ENCODE measurements around the gene PMIS2.

PMIS2 gene

GRCh38 chr19:35585848-35586247 is at the start of gene PMIS2:
PMIS2 (plus strand) TSS chr19:35586173; CDS start chr19:35586260, 87 bp downstream.
- no peak for DNase-seq

GRCh38 chr19:35539314-35539713 is 46.7 kb upstream of the PMIS2 start:
- DNase-seq, result no peak

DNA sequence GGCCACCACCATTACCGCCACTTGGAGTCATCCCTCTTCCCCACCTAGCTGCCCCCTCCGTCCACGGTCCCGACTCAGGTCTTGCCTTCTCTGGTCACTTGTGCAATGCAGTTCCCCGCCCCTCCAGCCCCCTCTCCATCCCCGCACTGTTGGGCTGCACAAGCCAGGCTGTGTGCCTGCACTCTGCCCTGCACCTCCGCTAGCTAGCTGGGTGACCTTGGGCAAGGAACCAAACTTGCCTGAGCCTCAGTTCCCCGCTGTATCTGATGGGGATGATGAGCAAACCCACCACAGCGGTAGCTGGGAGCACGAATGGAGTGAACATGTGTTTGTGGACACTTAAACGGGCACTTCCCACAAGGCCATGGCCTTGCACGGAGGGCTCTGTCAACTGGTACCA is 46.1 kb upstream of the PMIS2 start:
- DNase-seq, result no peak

DNA sequence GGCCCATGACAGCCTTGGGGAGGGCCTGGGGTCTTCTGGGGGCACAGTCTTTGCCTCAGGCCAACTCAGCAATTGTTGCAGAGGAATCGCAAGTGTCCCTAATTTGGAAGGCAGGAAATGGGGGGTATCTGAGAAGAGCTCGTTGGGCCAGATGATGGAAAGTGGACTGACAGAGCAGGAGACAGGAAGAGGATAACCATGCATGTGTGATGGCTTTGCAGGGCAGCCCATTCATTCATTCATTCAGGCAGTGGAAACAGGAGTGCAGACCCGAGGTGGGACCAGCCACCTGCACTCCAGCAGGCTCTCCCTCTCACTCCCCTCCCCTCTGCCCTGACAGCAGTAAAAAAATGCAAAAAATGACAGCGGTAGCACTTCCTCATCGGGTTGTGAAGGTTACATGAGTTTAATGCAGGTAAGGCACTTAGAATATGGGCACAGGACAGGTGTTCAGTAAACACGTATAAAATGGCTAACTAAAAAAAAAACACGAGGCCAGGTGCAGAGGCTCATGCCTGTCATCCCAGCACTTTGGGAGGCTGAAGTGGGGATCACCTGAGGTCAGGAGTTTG is 45.5 kb upstream of the PMIS2 start:
- DNase-seq, result no peak

- no peak for DNase-seq
These were observed 43.8 kb upstream of the PMIS2 start for GRCh38 chr19:35542209-35542608.

GRCh38 chr19:35543280-35544109 is 42.5 kb upstream of the PMIS2 start:
- no peak for DNase-seq

DNA sequence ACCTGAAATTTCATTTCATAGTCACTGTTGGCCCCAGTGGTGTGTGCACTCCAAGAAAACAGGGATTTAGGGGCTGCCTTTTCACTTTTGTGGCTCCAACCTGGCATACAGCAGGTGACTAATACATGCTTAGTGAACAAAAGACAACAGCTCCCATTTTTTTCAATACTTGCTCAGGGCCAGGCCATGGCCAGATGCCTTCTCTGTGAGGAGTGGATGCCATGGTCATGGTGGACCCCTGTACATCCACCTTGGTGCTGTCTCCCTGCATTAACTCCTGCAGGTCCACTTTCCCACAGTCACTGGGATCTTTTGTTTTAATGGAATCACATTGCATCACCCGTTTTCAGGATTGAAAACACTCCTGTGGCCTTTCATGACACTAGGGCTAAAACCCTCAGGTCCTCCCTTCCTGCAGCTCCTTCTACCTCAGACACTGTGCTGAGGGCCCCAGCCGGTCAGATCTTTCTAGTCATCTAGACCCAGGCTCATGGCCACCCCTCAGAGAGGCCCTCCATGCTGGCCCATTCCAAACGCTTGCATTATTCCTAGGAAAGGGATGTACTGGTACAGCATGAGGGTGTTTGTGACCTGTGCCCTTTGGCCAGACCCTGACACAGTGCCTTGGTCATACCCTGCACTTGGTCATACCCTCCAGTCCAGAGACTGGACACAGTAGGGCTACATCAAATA is 41.7 kb upstream of the PMIS2 start:
- no peak for DNase-seq

DNA sequence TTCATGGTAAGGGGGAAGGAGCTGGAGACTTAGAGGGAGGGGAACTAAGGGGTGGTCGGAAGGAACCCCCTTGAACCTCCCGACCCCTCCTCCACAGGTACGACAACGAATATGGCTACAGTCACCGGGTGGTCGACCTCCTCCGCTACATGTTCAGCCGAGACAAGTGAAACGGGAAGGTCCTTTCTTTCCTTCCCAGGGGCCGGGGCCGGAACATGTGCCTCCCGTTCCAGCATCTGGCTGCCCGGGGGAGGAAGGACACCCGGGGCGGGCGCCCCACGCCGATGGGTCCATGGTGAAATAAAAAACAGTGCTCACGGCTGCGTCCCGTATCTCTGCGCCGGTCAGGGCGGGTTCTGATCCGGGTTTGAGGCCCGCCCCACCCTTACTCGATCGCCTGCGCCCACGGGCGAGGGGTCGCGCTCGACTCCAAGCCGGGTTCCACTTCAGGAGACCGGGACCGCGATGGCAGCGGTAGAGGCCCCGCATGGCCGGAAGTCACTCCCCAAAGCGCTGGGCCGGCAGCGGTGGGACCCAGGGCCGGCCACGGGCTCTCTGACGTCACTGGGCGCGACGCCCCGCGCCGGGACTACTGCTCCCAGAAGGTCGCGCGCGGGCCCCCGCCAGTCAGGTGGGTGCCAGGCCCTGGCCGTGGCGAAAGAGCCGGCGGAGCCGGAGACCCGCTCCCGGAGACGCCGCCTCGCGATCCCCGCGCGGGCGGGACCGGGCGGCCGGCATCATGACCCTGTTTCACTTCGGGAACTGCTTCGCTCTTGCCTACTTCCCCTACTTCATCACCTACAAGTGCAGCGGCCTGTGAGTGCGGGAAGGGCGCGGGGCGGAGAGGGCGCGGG is 40.7 kb upstream of the PMIS2 start, which contains the start of gene TMEM147:
Gene TMEM147 (plus strand): TSS at position 626 of the 854 bp plus-strand sequence. CDS start 114 bp downstream, at position 740.
- peak; percentile 75 for DNase-seq

DNA sequence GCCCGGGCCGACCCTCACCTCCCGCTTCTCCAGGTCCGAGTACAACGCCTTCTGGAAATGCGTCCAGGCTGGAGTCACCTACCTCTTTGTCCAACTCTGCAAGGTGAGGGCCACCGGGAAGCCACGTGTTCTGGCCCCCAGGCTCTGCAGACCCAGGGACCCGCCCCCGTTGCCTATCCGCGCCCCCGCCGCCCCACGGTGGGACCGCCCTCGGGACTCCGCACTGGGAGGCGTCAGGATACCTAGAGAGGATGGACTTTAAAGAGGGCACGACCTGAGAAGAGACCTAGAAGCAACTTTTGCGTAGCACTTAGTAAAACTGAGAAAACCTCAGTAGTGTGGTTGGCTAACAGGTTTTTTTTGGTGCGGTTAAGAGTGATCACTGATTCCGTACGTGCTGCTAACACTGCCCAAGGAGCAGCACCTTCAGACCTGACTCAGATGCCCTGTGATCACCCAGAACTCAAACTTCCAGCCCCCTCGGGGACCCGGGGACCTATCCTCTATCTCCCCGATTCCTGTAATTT is 40.1 kb upstream of the PMIS2 start:
- no peak for DNase-seq

GRCh38 chr19:35546532-35546931 is 39.4 kb upstream of the PMIS2 start:
- DNase-seq, result no peak

DNA sequence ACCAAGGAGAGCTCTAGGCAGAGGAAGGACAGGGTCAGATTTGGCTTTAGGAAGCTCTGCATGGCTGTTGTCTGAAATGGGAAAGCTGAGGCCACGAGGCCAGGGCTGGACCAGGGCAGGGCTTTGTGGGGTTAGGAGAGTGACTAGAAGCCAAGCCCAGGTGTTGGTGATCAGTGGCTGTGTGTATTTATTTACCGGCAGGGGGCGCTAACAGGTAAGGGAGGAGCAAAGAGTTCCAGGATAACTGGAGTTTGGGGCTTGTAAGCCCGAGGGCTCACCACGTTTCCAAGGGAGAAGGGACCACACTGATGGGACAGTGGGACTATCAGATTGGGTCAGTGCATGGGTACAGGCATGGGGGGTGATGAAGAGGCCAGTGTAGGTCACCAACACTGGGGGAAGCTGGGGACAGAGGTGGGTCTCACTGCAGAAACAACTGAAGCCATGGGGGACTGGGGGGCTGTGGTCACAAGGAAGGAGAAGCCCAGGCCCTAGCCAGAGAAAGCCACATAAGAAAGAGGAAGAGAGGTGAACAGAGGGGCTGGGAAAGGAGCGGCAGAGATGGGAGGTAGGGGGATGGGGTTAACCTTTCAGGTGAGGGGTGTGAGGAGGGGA is 36.7 kb upstream of the PMIS2 start:
- peak; percentile 50 for DNase-seq

GRCh38 chr19:35549879-35550523 is 36.0 kb upstream of the PMIS2 start:
- DNase-seq, result no peak

- no peak for DNase-seq
These were observed 34.7 kb upstream of the PMIS2 start for GRCh38 chr19:35551091-35551810.

DNA sequence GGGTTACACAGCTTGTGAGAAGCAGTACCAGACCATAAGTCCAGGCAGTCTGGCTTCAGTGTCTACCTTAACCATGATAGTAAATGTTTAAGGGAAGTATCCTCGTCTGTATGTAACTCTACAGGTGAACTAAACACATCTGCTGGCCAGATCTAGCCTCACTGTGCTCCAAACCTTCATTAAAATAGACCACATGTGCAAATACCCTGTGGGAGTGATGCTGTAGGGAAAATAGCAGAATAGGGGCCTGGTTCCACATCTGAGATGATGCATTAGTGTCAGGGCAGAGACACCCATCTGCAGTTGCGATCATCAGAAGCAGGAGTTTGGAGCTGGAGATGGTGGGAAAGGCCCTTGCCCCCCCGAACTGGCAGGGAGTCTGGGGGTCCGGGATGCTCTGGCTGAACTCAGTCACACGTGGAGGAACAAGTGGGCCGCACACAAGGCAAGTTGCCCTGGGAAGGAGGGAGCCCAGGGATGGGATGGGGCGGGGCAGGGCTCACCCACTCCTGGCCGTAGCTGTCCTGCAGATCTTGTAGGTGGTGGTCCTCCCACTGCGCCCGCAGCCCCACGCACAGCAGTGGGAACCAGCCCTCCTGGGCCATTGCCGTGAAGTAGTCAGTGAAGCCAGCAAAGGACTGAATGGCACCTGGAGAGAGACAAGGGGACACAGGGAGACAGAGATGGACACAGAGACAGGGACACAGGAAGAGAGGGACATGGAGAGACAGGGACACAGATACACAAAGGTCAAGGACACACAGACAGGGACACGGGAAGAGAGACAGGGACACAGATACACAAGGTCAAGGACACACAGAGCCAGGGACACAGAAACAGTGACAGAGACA is 33.2 kb upstream of the PMIS2 start:
- no peak for DNase-seq

- DNase-seq, result no peak
These were observed 32.5 kb upstream of the PMIS2 start for GRCh38 chr19:35553385-35554000.

- DNase-seq, result no peak
These were observed 31.9 kb upstream of the PMIS2 start for GRCh38 chr19:35554076-35554475.

DNA sequence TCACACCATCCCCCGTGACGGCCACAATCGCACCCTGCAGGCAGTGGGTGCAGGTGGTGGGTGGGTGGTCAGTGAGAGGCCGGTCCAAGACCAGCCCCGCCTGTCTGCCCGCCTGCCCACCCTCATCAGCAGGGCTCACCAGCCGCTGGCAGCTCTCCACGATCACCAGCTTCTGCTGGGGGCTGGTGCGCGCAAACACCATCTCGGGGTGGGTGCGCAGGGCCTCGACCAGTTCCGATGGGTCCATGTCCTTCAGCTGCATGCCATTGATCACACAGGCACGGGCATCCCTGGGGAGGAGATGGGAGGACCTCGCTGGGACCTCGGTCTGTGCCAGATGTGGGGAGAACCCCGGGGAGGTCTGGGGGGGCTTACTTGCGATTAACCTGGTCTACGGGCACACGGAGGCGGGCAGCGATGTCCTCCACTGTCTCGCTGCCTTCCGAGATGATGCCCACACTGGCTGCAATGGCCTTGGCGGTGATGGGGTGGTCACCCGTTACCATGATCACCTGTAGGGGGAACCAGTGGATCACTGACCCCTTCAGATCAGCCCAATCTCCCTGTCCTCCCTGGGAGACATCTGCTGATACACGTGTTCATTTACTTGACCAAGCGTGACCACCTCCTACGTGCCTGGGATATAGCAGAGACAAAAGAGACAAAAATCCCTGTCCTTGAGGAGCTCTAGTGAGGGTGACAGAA is 30.5 kb upstream of the PMIS2 start:
- no peak for DNase-seq

GRCh38 chr19:35556025-35556590 is 29.9 kb upstream of the PMIS2 start:
- DNase-seq, result no peak

Measured in NCI-H1694 (cell line).